Measurements from ENCODE around the gene SZRD1.

The SZRD1 gene

GRCh38 chr1:16372535-16373285, 5.7 kb downstream of the SZRD1 start:
- Histone ChIP-seq H3K9ac (ENCODE audit: low read depth, low read length, poor library complexity, severe bottlenecking) (no peak overlapping the region), H3K9me3 (ENCODE audit: insufficient read depth, low read depth, low read length) (no peaks in the 10 kb centered on the region), H3K4me3 (ENCODE audit: low read length, poor library complexity, severe bottlenecking) (no peak overlapping the region), H4K20me1 (ENCODE audit: insufficient read depth, low read length, poor library complexity, severe bottlenecking) (peaks cover 85% of the 10 kb centered on the region), H3K27me3 (ENCODE audit: insufficient read depth, low read length, poor library complexity, severe bottlenecking) (no peaks in the 10 kb centered on the region), H3K9me2 (replicated peaks; ENCODE audit: low read depth, low read length) (no peaks in the 10 kb centered on the region), H3K36me3 (ENCODE audit: insufficient read depth, low read length) (no peaks in the 10 kb centered on the region), H3K4me1 (ENCODE audit: insufficient read depth, low read length, poor library complexity, severe bottlenecking) (peaks cover 29% of the 10 kb centered on the region), H3K79me2 (ENCODE audit: insufficient read depth, low read length) (peaks cover 98% of the 10 kb centered on the region), H3F3A (ENCODE audit: low read depth) (no peaks in the 10 kb centered on the region), H3K4me2 (ENCODE audit: low read depth, low read length, poor library complexity, severe bottlenecking) (peak overlapping the region; percentile 19), H2AFZ (ENCODE audit: low read length) (no peak overlapping the region)
- no peak for TF ChIP-seq CTCF (conservative IDR thresholded peaks at IDR 0.05; ENCODE audit: low read length)
- no peak for TF ChIP-seq EZH2phosphoT487 (IDR thresholded peaks at IDR 0.05; ENCODE audit: borderline replicate concordance)

- Histone ChIP-seq H3K9me3 (ENCODE audit: insufficient read depth, low read depth, low read length) (no peaks in the 10 kb centered on the region), H3K36me3 (ENCODE audit: insufficient read depth, low read length) (no peaks in the 10 kb centered on the region), H3K9ac (ENCODE audit: low read depth, low read length, poor library complexity, severe bottlenecking) (no peak overlapping the region), H3F3A (ENCODE audit: low read depth) (no peaks in the 10 kb centered on the region), H3K27me3 (ENCODE audit: insufficient read depth, low read length, poor library complexity, severe bottlenecking) (no peaks in the 10 kb centered on the region), H3K4me3 (ENCODE audit: low read length, poor library complexity, severe bottlenecking) (no peak overlapping the region), H3K79me2 (ENCODE audit: insufficient read depth, low read length) (peaks cover 98% of the 10 kb centered on the region), H3K4me1 (ENCODE audit: insufficient read depth, low read length, poor library complexity, severe bottlenecking) (peaks cover 20% of the 10 kb centered on the region), H4K20me1 (ENCODE audit: insufficient read depth, low read length, poor library complexity, severe bottlenecking) (peaks cover 78% of the 10 kb centered on the region), H2AFZ (ENCODE audit: low read length) (no peak overlapping the region), H3K4me2 (ENCODE audit: low read depth, low read length, poor library complexity, severe bottlenecking) (no peak overlapping the region), H3K9me2 (replicated peaks; ENCODE audit: low read depth, low read length) (no peaks in the 10 kb centered on the region)
- TF ChIP-seq EZH2phosphoT487 (IDR thresholded peaks at IDR 0.05; ENCODE audit: borderline replicate concordance) (no peak), CTCF (conservative IDR thresholded peaks at IDR 0.05; ENCODE audit: low read length) (no peak)
Observed at GRCh38 chr1:16374266-16374665, 7.2 kb downstream of the SZRD1 start.

GRCh38 chr1:16375521-16376340, 8.7 kb downstream of the SZRD1 start:
- H3K4me3 ChIP-seq (ENCODE audit: low read length, poor library complexity, severe bottlenecking) = no peak overlapping the region
- H3F3A ChIP-seq (ENCODE audit: low read depth) = no peaks in the 10 kb centered on the region
- H3K9ac ChIP-seq (ENCODE audit: low read depth, low read length, poor library complexity, severe bottlenecking) = no peak overlapping the region
- no peak overlapping the region for H2AFZ ChIP-seq (ENCODE audit: low read length)
- no peak for TF ChIP-seq EZH2phosphoT487 (IDR thresholded peaks at IDR 0.05; ENCODE audit: borderline replicate concordance)
- TF ChIP-seq CTCF (conservative IDR thresholded peaks at IDR 0.05; ENCODE audit: low read length) = no peak
- H3K27me3 ChIP-seq (ENCODE audit: insufficient read depth, low read length, poor library complexity, severe bottlenecking) = no peaks in the 10 kb centered on the region
- no peaks in the 10 kb centered on the region for H3K9me2 ChIP-seq (replicated peaks; ENCODE audit: low read depth, low read length)
- H3K9me3 ChIP-seq (ENCODE audit: insufficient read depth, low read depth, low read length) = no peaks in the 10 kb centered on the region
- peaks cover 80% of the 10 kb centered on the region for H4K20me1 ChIP-seq (ENCODE audit: insufficient read depth, low read length, poor library complexity, severe bottlenecking)
- no peaks in the 10 kb centered on the region for H3K36me3 ChIP-seq (ENCODE audit: insufficient read depth, low read length)
- peak overlapping the region; percentile 15 for H3K4me2 ChIP-seq (ENCODE audit: low read depth, low read length, poor library complexity, severe bottlenecking)
- H3K79me2 ChIP-seq (ENCODE audit: insufficient read depth, low read length) = peaks cover 98% of the 10 kb centered on the region
- peaks cover 15% of the 10 kb centered on the region for H3K4me1 ChIP-seq (ENCODE audit: insufficient read depth, low read length, poor library complexity, severe bottlenecking)
